ENCODE results near the gene CDK5RAP2.
"Not testable (repeated sequence)": the region's sequence is repeated elsewhere in the genome, so short reads cannot be mapped to it uniquely, and the experiment has no call there.

Gene CDK5RAP2

DNA sequence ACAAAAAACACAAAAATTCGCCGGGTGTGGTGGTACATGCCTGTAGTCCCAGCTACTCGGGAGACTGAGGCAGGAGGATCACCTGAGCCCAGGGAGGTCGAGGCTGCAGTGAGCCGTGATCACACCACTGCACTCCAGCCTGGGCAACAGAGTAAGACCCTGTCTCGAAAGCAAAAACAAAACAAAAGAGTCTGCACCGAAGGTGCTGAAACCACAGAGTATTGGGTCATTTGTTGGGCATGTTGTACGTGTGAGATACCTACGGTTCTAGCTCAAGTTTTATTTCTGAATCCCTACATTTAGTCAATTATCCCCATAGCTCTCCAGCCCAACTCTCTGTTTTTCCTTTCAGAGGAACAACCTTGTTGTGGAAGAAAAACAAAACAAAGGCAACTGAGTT lies 118.3 kb downstream of the CDK5RAP2 start:
- not testable (repeated sequence) for DNase-seq

DNA sequence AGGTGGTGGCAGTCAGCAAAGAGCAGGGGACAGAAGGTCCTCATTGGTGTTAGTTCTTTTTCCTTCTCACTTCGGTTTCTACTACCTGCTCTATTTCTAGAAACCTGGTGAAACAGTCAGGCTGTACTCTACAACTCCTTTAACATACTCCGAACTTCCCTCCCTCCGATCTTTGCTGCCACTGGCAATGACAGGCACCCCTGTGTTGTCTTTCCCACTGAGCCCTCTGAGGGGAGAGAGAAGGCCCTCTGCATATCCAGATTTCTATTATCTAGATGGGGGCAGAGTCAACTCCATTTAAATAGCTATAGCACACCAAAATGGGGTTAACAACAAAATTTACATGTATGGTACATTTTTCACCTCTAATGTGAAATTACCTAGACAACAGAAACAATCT lies 123.7 kb downstream of the CDK5RAP2 start:
- DNase-seq: no peak

DNA sequence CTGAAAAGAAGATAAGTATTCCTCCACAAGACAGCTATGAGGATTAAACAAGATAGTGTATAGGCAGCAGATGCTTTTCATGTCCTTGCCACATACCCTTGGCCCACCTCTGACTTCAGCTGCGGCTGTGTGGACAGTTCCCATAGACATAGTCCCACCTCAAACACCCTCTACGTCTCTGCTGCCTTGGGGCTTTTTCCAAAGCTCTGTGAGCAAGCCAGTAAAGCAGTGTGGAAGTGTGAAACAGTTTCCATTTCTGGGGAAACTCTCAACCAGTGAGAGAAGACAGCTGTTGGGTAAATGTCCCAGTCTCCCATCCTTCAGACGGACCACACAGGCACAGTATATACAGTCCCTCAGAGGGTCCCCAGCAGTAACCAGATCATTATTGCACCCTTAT lies 125.5 kb downstream of the CDK5RAP2 start:
- DNase-seq: no peak

DNA sequence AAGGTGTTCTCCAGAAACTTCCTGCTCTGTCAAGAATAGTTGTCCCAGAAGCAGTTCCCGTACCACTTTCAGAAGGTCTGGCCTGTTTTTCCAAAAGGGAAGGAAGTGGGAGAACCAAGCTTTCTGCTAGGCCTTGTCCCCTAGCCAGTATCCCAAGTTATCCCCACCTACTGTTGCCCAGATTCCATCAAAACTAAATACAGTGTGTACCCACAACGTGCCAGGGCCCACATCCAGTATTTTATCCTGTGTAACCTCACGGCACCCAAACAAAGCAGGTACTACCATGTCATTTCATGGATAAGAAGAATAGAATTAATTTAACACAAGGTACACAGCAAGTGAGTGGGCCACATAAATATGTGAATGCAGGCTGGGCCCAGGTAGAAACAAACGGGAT lies 126.2 kb downstream of the CDK5RAP2 start:
- DNase-seq: no peak

- no peak for DNase-seq
Observed at GRCh38 chr9:120452631-120453030, 127.3 kb downstream of the CDK5RAP2 start.

DNA sequence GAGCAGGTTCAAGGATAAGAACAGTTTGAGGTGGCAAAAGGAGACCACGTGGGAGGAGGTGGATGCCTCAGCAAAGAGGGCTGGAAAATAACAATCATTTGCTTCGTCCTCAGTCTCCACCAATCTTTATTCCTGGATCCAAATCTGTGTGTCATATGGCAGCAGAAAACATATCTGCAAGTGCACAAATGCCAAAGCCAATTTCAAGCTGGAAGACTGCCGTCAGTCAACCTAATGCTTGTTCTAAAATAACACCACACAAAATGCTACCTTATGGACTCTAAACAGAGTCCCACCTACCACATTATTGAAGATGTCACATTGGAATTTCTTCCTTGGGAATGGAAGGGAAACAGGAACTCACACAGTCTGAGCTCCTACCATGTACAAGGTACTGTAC lies 129.1 kb downstream of the CDK5RAP2 start:
- DNase-seq: no peak

- no peak for DNase-seq
Observed at GRCh38 chr9:120449566-120449965, 130.4 kb downstream of the CDK5RAP2 start.

GRCh38 chr9:120447959-120448500 lies 131.9 kb downstream of the CDK5RAP2 start:
- DNase-seq: no peak

DNA sequence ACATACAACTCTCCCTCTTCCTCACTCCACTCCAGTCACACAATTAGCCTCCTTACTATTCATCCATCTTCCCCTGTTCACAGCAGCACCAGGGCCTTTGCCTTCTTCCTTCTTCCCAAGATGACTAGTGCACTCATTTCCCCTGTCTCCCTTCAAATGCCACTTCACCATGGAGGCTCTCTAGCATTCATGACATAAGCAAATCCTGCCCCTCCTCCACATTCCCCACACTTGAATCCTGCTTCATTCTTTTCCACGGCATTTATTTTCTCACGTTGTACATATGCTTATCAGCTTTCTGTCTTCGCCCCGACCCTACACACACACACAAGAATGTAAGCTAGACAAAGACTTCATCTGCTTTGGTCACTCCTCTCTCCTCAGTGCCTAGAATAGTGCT lies 133.3 kb downstream of the CDK5RAP2 start:
- no peak for DNase-seq

DNA sequence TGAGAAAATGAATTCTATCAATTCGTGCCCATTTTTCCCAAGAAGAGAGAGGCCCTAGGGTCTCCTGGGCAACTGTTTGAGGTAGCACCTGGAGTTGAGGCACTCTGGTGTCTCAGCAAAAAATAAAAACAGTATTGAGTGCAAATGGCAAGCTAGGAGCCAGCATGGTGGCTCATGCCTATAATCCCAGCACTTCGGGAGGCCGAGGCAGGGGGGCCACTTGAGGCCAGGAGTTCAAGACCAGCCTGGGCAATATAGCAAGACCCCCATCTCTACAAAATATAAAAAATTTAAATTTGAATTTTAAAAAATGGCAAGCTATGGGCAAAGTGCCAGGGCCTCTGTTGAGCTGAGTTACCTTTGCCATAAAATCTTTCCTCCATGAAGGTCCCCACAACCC lies 136.0 kb downstream of the CDK5RAP2 start:
- no peak for DNase-seq

GRCh38 chr9:120443489-120443888 lies 136.5 kb downstream of the CDK5RAP2 start:
- no peak for DNase-seq

DNA sequence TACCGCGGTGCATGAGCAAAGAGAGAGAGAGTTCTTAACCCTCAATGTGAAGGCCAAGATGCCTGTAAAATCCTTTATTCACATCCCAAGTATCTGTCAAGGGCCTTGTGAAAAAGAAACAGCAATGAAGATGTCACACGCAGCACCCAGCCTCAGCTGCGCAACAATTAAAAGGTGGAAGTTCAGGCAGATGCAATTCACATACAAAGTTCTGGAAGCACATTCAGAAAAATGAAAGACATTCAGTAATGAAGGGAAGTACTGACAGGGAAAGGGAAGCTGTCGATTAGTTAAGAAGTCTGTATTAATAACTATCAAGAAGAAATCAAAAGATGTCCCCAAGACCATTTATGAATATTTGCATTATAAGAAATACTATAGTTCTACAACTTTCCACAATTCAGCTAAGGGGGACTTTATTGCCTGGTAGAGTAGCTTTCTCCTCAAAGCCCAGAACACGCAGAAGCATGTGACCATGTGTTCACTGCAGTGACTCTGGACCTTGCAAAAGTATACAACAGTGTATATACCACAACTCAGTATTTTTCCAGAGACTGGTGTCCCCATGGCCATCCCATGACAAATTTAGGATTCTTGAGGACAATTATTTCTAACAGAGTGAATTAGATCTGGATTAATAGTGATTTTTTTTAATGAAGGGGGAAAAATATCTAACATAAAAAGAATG lies 137.5 kb downstream of the CDK5RAP2 start:
- no peak for DNase-seq

DNA sequence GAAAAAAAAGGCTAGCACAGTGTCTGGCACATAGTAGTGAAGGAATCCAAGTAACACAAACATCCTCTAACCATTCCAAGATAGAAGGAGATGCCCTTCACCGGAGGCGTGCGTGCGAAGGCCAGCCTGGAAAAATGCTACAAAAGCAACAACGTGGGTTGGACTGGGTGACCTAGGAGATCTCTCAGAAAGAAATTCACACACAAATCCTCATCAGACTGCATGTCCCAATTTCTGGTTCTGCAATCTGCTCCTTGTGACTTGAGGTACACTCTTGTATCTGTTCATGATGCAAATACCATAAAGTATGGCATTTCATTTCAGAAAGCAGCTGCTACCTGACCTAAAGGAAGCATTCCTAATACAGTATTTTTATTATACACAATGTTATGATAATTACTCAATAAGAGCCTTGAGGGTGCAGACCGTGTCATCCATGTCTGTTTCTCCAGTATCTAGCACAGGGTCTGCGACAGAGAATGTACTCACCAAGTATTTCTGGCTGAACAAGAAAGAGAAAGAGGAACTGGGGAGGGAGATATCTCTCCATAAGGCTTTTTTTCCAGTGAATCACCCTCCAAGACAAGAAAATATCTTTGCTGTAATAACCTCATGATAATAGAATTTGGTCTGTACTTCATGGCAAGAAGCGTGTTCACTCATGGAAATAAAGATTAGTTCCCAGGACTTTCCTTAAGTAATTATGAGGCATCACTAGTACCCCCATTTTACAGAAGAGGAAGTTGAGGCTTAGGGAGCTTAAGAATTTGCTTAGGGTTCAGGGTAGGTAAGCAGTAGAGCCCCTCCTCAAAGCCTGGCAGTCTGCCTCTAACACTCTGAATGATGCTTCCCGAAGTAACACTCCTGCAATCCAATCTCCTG lies 138.3 kb downstream of the CDK5RAP2 start:
- DNase-seq: no peak

DNA sequence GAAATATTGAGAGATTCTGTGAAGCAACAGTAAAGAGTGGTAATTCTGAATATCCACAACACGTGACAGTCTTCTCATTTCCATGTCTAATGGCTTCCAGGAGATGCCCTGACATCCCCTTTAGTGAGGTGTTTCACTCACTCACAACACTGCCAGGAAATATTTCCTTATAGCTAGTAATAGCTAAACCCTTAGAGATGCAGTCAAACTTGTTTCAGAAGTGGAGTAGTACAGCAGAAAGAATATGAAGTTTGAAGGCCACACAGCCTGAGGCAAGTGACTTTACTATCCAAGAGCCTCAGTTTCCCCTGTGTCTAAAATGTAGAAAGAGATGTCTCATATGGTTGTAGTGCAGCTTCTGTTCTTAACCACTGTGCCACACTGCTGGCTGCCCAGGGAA lies 139.2 kb downstream of the CDK5RAP2 start:
- DNase-seq: no peak

DNA sequence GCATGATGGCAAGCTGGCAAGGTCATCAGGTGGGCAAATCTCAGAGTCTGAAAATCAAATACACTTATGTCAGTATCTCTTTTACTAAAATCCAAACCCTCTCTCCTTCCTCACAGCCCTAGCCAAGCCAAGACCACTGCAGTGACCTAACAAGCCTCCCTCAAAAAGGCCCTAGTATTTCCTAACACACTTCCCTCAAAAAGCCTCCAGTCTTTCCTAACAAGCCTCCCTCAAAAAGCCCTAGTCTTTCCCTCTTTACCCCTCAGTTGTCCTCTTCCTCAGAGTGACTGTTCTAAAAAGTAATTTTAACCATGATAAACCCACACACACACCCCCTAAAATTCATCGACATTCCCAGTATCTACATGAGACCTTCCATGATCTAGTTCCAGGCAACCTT lies 140.0 kb downstream of the CDK5RAP2 start:
- no peak for DNase-seq

- peak; percentile 20 for DNase-seq
Observed at GRCh38 chr9:120438836-120439546, 141.0 kb downstream of the CDK5RAP2 start.

DNA sequence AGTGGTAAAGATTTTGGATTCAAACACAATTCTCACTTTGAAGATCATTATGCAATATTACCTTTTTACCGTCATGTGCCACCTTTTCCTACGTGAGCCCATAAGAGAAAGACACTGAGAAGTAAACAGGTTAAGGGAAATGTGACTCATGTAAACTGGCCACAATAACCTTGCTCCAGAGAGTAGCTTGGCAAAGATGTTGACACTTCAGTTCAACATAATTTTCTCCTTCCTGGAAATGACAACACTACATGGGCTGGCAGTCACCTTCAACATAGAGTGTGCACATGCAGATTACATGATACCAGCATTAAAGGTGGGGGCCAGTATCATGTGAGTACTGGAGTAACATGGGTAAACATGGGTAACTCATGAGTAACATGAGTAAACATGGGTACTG lies 141.9 kb downstream of the CDK5RAP2 start:
- DNase-seq: no peak

DNA sequence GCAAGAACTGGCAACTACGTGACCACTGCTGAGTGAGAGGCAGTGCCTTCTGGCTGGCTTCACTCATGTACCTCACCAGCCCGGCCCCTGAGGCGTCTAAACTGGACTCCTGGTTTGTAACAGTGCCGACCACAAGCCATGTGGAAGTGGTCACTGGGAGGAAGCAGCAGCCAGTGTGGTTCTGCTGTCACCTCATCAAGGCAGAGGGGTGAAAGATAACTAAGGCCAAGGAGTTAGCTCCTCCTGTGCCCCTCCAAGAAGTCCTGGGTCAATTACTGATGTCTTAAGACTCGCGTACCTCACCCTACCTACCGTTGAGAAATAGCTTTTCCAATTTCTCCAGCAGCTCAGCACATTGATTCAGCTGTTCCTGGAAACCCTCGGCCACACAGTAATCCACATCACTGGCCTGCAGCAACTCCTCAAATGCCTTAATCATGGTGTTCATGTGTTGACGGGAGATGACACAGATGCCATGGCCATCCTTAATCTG lies 142.9 kb downstream of the CDK5RAP2 start:
- no peak for DNase-seq

DNA sequence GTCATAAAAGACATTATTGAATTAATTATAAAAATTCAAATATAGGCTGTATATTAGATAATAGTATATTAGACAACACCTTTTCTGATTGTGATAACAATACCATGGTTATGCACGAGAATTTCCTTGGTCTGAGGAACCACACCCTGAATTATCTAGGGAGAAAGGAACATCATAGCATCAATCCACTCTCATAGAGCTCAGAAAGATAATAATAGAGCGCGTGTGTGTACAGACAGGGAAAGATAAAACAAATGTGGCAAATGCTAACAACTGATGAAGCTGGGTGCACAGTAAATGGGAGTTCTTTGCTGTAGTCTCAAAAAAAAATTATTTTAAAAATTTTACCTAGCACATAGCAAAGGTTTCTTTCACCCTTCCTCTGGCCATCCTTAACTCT lies 143.5 kb downstream of the CDK5RAP2 start:
- DNase-seq: no peak

- no peak for DNase-seq
Observed at GRCh38 chr9:120435091-120435490, 144.9 kb downstream of the CDK5RAP2 start.

GRCh38 chr9:120434532-120434931 lies 145.4 kb downstream of the CDK5RAP2 start:
- no peak for DNase-seq

DNA sequence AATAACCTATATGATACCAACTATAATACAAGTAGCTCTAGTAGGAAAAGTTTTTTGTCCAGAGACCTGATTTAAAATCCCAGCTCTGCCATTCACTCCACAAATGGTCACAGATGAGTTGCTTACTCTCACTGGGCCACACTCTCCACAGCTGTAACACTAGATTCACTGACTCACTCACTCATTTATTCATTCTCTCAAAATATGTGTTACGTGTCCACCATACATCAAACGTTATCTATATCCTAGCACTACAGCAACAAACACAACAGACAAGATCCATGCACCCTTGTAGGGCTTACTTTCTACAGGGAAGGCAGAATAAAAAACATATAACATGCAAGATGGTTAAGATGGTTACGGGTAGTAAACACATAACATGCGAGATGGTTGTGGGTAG lies 146.3 kb downstream of the CDK5RAP2 start:
- no peak for DNase-seq

DNA sequence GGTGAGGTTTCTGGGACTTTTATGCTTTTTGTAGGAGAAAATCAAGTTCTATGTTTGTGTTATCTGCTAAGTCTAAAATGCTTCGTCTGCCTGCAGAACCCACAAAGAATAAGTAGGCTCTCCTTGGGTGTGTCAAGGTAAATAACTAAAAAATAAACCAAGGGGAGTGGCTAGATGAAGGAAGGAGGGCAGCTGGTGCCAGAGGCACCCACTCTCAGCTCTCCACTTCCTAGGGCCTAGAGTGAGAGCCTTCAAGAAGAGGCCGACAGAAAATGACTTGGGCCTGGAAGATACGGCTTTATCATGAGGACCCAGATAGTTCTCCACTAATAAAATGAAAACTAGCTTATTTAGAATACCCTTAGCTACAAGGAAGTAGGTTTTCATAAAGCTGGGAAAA lies 147.4 kb downstream of the CDK5RAP2 start:
- DNase-seq: no peak
